NCI-H1436 (cell line): Measurements from ENCODE around the gene MCTP1.
A peak's percentile ranks its signal among the peaks of the same experiment; 100 is the strongest.
"Not testable (repeated sequence)": the region's sequence is repeated elsewhere in the genome, so short reads cannot be mapped to it uniquely, and the experiment has no call there.

ENCODE experiments used
- DNase-seq: peaks from one replicate; lab custom pipeline; 2025; lab: John Stamatoyannopoulos, UW

Gene MCTP1

DNA sequence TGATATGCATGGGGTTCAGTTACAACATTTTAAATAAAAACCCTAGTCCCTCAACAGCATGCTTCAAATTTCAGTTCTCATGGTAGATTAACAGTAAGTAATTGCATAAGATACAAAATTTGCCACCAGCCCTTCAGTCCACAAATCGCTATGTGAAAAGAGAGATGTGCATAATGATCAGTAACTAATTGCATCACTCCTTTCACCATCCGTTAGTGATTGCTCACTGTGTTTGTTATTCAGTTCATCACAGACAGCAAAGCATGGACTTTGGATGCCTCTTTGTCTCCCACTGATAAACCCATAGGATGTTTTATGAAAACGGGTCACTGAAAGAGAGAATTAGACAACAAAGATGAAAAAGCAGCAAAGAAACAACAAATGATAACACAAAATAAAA lies 103.2 kb downstream of the MCTP1 start:
- no peak for DNase-seq

DNA sequence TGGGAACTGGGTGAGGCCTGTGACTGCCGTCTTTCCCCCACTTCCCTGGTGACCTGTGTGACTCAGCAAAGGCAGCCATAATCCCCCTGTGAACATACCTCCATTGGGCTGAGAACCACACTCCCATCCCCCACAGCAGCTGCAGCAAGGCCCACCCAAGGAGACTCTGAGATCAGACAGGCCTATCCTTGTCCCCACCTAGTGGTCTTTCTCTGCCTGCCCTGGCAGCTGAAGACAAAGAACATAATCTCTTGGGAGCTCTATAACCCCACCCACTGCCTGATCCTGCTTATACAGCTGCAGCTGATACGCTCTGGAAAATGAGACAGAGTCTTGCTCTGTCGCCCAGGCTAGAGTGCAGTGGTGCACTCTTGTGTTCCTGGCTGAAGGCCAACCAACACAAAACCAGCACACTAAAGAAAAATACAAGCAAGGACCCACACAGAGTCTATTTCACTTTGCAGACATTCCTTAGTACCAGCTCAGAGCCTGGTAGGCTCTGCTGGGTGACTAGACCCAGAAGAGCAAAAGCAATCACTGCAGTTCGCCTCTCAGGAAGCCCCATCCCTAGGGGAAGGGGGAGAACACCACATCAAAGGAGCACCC lies 106.7 kb downstream of the MCTP1 start:
- peak; percentile 42 for DNase-seq

GRCh38 chr5:95177456-95177855 lies 107.4 kb downstream of the MCTP1 start:
- DNase-seq: peak; percentile 0

DNA sequence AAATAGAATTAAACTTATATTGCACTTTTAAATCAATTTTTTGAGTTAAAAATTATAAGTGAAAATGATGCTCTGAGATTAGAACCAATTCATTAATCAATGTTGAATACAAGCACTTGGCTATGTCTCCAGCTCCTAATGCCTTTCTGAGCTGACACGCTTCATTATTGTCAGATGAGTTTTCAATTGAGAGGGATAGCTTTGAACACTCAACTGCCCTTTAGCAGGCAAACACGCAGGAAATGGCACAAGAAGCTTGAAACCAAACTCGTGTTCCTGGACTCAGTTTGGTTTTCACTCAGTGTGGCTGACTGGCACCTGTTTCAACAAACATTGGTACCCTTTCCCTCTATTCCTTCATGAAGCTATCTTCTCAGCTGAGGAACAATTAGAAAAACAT lies 109.8 kb downstream of the MCTP1 start:
- no peak for DNase-seq

DNA sequence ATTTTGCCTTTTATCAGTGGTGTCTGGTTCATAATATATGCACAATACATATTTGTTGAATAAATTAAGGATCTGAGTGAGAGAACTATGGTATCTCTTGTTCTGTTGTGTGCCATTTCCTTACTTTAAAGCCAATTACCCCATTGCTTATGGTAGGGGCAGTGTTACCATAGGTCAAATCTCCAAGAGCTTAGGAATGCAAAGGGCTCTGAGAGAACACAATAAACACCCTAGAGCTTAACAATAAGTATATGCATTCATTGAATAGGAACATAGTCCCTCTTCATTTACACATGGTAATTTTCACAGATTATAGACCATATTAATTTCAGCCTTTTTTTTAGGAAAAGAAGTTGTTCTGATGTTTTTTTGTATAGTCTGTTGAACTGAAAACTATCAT lies 112.2 kb downstream of the MCTP1 start:
- DNase-seq: no peak

DNA sequence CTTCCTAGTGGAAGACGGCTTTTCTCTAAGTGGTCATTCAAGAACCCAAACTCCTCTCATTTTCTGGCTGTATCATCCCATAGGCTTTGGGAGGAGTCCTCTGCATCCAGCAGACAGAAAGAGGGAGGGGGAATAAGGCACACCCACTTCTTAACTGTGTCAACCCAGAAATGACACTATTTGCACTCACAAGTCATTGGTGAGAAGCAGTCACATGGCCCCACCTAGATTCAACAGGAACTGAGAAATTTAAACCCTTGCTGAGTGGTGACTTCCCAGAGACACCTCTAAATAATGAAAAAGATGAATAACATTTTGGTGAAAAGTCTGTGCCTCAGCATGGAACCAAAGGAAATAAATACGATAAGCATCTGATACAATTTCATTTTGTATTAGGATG lies 120.0 kb downstream of the MCTP1 start:
- DNase-seq: no peak

DNA sequence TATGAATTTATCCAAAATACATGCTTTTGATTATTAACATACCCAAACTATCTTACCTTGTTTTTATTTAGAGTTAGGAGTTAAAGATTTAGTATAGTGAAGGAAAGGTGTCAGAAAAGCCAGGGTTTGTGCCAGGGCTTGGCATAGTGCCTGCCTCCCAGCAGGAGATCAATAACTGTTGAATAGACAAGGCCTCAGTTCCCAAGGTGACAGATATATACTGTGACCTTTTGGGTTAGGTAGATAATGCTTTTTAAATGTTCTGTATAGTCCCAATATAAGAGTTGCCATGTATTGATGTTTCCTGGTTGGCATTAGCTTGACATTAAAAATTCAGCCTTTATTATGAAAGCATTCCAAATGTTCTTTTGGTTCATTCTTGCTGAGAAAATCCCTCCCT lies 121.8 kb downstream of the MCTP1 start:
- DNase-seq: no peak

DNA sequence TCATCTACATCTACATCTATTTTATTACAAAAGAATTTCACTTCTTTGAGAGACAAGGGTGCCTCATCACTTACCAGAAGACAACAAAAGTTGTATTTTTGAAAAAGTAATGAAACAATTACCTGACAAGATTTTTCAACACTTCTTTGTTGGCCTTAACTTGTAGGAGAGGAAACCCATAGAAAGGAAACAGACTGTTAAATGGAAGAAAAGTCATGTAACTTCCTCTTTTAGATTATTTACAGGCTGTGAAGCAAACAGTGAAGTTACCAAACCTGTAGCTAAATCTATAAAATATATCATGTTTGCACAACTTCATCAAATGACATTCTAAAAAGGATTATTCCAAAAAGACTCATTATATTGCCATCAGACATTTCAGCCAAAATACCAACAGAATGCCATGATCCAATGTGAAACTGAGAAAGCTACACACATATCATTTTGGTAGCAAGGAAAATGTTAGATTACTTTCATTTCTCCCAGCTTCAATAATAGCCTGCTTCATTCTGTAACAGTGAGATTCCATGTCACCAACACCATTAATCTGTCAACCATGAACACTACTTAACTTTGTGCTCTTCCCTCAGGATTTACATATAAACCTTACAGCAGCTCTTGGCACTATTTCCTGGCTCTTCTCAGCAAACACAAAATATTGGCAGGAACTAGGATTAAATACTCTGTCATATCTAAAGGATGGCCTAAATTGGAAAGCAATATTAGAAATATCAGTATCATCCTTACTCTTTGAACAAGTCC lies 122.5 kb downstream of the MCTP1 start:
- no peak for DNase-seq

- no peak for DNase-seq
These were observed 125.3 kb downstream of the MCTP1 start for GRCh38 chr5:95159603-95160002.

GRCh38 chr5:95155888-95156287 lies 129.0 kb downstream of the MCTP1 start:
- no peak for DNase-seq

- DNase-seq: no peak
These were observed 131.4 kb downstream of the MCTP1 start for GRCh38 chr5:95153511-95153910.

- DNase-seq: no peak
These were observed 132.4 kb downstream of the MCTP1 start for GRCh38 chr5:95152535-95152934.

DNA sequence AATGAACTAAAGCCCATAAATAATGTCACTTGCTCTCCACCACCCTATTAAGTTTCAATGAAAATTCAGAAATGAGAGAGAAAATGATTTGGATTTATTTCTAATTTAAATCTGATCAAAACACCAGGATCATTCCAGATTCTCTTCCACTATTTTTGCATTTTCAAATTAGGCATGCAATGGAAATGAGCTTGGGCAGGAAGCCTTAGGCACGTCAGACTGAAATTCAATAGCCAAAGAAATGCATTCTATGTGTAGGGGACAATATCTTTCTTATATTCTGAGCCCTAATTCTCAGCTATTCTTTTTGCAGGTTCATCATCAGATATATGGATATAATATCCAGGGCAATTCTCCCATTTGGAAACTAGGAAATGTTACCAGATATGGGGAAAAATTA lies 132.8 kb downstream of the MCTP1 start:
- no peak for DNase-seq

DNA sequence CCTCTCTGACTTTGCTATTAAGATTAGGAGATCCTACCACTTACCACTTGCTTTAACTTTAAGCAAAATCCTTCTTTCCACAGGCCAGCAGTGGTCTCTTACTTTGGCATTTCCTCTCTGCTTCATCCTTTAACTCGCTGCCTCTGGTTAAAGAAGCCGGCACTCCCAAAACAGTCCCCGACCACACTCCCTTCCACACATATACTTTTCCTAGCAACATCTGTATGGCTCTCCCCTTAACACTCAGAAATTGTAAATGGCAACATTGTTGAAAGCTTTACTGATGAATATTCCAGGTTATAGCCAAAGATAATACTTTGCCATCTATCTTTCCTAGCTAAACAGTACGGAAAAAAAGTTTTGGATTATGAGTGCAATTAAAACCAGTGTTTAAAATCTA lies 133.2 kb downstream of the MCTP1 start:
- DNase-seq: no peak

DNA sequence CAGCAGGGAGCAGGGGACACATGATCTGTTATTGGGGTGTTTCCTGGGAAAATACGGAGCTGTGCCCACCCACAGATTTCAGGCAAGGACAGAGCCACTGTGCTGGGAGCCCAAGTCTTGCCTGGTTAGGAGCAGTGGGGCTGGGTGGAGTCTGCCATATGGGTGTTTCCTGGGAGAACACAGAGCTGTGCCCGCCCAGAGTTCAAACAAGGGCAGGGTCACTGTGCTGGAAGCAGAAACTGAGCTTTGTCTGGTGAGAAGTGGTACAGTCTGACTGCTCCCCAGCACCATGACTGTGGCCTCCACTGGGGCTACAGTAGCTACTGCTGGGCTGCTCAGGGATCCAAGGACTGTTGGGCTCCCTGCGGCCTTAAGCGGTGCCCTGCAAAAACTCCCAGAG lies 135.5 kb downstream of the MCTP1 start:
- no peak for DNase-seq

- DNase-seq: no peak
These were observed 136.4 kb downstream of the MCTP1 start for GRCh38 chr5:95148453-95148852.

DNA sequence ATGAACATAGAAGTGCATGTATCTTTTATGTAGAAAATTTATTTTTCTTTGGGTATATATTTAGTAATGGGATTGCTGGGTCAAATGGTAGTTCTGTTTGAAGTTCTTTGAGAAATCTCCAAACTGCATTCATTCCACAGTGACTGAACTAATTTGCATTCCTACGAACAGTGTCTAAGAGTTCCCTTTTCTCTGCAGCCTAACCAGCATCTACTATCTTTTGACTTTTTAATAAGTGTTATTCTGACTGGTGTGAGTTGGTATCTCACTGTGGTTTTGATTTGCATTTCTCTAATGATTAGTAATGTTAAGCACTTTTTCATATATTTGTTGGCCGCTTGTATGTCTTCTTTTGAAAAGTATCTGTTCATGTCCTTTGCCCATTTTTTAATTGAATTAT lies 141.0 kb downstream of the MCTP1 start:
- not testable (repeated sequence) for DNase-seq

GRCh38 chr5:95142145-95142544 lies 142.7 kb downstream of the MCTP1 start:
- DNase-seq: no peak

- no peak for DNase-seq
These were observed 143.8 kb downstream of the MCTP1 start for GRCh38 chr5:95141141-95141540.

GRCh38 chr5:95134326-95134725 lies 150.6 kb downstream of the MCTP1 start:
- DNase-seq: no peak

- no peak for DNase-seq
These were observed 152.8 kb downstream of the MCTP1 start for GRCh38 chr5:95132096-95132495.

GRCh38 chr5:95130941-95131340 lies 154.0 kb downstream of the MCTP1 start:
- DNase-seq: no peak

DNA sequence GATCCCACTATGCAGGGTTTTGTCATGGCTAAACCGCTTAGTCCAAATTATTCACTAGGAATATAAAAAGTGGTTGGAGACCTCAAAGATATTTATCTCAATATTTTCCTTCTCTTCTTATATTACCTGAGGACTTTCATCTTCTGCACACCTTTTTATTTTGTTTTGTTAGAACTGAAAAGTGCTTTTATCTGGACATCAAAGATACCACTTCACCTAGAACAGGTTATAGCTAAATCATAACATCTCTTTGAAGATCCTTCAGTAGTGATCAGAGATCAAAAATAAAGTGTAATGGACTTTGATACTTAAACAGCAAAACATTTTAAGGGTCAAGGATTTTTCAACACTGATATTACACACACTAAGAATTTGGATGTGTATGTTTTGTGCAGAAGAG lies 160.2 kb downstream of the MCTP1 start:
- no peak for DNase-seq

- DNase-seq: no peak
These were observed 160.8 kb downstream of the MCTP1 start for GRCh38 chr5:95124101-95124500.
